NCI-H748 (cell line): Measurements from ENCODE around the gene AP2M1.
"Not testable (repeated sequence)": the region's sequence is repeated elsewhere in the genome, so short reads cannot be mapped to it uniquely, and the experiment has no call there.

ENCODE experiments used
- DNase-seq: peaks from one replicate; lab custom pipeline; 2025; ENCODE audit not compliant: unreplicated experiment; lab: John Stamatoyannopoulos, UW

The AP2M1 gene

GRCh38 chr3:184156522-184156955 lies 18.1 kb upstream of the AP2M1 start:
- DNase-seq: peak; percentile 22

- no peak for DNase-seq
These were observed 17.4 kb upstream of the AP2M1 start for GRCh38 chr3:184157206-184157605.

GRCh38 chr3:184158404-184158803 lies 16.3 kb upstream of the AP2M1 start:
- no peak for DNase-seq

- no peak for DNase-seq
These were observed 14.2 kb upstream of the AP2M1 start for GRCh38 chr3:184160456-184160855.

GRCh38 chr3:184162571-184163070 lies 12.0 kb upstream of the AP2M1 start:
- not testable (repeated sequence) for DNase-seq

GRCh38 chr3:184164648-184165330 lies 9.9 kb upstream of the AP2M1 start:
- no peak for DNase-seq

- DNase-seq: no peak
These were observed 9.1 kb upstream of the AP2M1 start for GRCh38 chr3:184165543-184165942.

- no peak for DNase-seq
These were observed 8.0 kb upstream of the AP2M1 start for GRCh38 chr3:184166671-184167070.

GRCh38 chr3:184167786-184168185 lies 6.9 kb upstream of the AP2M1 start:
- DNase-seq: no peak

- DNase-seq: no peak
These were observed 6.1 kb upstream of the AP2M1 start for GRCh38 chr3:184168363-184169120.

- no peak for DNase-seq
These were observed 4.5 kb upstream of the AP2M1 start for GRCh38 chr3:184169896-184170875.

GRCh38 chr3:184171562-184171961 lies 3.1 kb upstream of the AP2M1 start:
- DNase-seq: no peak

- DNase-seq: no peak
These were observed 1.8 kb upstream of the AP2M1 start for GRCh38 chr3:184172681-184173373.

- no peak for DNase-seq
These were observed 1.3 kb upstream of the AP2M1 start for GRCh38 chr3:184173374-184173722.

GRCh38 chr3:184174284-184174645 lies 390 bp upstream of the AP2M1 start:
- no peak for DNase-seq

- peak; percentile 1 for DNase-seq
These were observed 851 bp downstream of the AP2M1 start for GRCh38 chr3:184175506-184175905.

GRCh38 chr3:184175981-184176376 lies 1.3 kb downstream of the AP2M1 start:
- no peak for DNase-seq

GRCh38 chr3:184176377-184177330 lies 2.0 kb downstream of the AP2M1 start:
- DNase-seq: no peak

- no peak for DNase-seq
These were observed 2.7 kb downstream of the AP2M1 start for GRCh38 chr3:184177331-184177731.
